SK-N-MC (cell line): ENCODE results near the gene NTNG1.

Source experiments
- DNase-seq: peaks from one replicate; pipeline ENCODE4 v3.0.0-alpha.2; 2011; ENCODE audit warnings: low read depth, low spot score
- H3K27ac ChIP-seq: fragments of 200-600 bp; sonication (generic); 2 replicates; pipeline ENCODE4 v1.5.1; 2016; ENCODE audit warnings: mixed run types
- H3K36me3 ChIP-seq: fragments of 200-600 bp; sonication (generic); 2 replicates; pipeline ENCODE4 v1.6.1; 2017; ENCODE audit warnings: antibody characterized with exemption, low read length, mixed read lengths; ENCODE audit not compliant: insufficient read depth
- H3K4me3 ChIP-seq: fragments of 200-600 bp; sonication (generic); 2 replicates; pipeline ENCODE4 v1.5.1; 2016
- H3K9ac ChIP-seq: fragments of 200-600 bp; sonication (generic); 2 replicates; pipeline ENCODE4 v1.8.0; 2017; ENCODE audit warnings: mixed run types, mixed read lengths; ENCODE audit not compliant: insufficient read length
- H3K9me3 ChIP-seq: fragments of 200-600 bp; sonication (generic); 2 replicates; pipeline ENCODE4 v1.6.1; 2017; ENCODE audit warnings: low read depth, mild to moderate bottlenecking, antibody characterized with exemption, low read length, moderate library complexity, mixed read lengths
- EZH2 ChIP-seq: fragments of 200-600 bp; sonication (generic); IDR thresholded peaks from one replicate; pipeline ENCODE4 v1.6.1; 2017; ENCODE audit warnings: antibody characterized with exemption
- FOXP2 ChIP-seq: optimal IDR thresholded peaks from 2 replicates; pipeline ENCODE3; 2011; ENCODE audit warnings: mild to moderate bottlenecking, moderate library complexity; ENCODE audit not compliant: insufficient read depth; ENCODE audit errors: extremely low read length, control extremely low read depth
- POLR2AphosphoS5 ChIP-seq: IDR thresholded peaks from 2 replicates; pipeline ENCODE4 v1.6.1; 2012; ENCODE audit warnings: mild to moderate bottlenecking, low read depth, low read length, borderline replicate concordance

Gene NTNG1

GRCh38 chr1:107363154-107363553 is 222.3 kb downstream of the NTNG1 start:
- no peak overlapping the region for H3K27ac ChIP-seq
- DNase-seq, result no peak
- TF ChIP-seq POLR2AphosphoS5 (no peak), EZH2 (no peak), FOXP2 (no peak)

DNA sequence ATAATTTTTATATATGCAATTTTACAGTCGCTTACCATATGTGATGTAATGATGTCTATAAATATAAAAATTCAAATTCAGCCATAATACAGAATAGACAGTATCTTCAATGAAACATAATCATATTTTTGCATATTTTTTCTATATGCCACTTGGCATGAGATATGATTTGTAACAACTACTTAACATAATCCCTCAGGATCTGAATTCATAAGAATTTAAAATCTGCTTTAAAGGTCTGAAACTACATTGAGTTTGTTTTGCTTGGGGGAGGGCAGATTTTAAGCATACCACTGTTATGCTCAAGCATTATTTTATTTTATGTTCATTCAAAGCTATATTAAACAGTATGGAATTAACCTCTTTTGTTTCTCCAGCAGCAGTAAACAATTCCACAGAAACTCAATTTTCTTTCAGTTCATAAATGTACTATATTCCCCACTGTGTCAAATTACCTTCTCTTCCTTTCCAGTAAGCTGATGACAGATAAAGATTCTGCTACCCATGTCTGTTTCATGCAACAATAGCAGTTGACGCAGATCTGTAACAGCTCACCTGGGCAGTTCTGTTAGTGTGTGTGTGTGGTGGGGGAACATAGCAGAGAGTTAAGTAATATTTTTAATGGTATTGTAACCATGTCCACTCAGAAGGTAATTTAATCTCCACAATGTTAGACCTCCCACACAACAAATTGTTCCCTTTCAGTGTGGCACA is 224.8 kb downstream of the NTNG1 start:
- Histone ChIP-seq H3K9ac (no peak overlapping the region), H3K27ac (no peak overlapping the region), H3K4me3 (no peak overlapping the region), H3K9me3 (no peaks in the 10 kb centered on the region), H3K36me3 (no peaks in the 10 kb centered on the region)
- TF ChIP-seq EZH2, result no peak
- TF ChIP-seq POLR2AphosphoS5, result no peak
- no peak for DNase-seq

More at GRCh38 chr1:107363154-107363553, 222.3 kb downstream of the NTNG1 start:
- Histone ChIP-seq H3K9ac (no peak overlapping the region), H3K9me3 (no peaks in the 10 kb centered on the region), H3K4me3 (no peak overlapping the region), H3K36me3 (no peaks in the 10 kb centered on the region)

DNA sequence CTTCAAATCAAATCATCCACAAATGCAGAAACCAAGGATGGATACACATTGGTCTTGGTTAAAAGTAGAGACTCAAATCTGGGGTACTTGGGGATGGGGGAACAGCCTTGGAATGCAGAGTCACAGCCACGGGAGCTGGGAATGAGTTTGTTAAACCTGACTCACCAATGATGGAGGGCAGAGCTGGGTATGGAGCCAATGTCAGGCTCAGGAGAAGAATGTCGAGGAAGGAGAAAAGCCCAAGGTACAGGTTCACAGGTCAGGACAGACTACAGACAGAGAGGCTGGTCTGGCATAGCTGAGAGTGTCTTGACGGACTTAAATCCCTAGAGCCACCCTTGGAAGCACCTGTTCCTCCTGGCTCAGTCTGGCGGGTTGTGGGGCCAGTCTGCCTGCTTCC is 237.6 kb downstream of the NTNG1 start:
- Histone ChIP-seq H3K9ac (no peak overlapping the region), H3K27ac (no peak overlapping the region), H3K9me3 (no peaks in the 10 kb centered on the region), H3K4me3 (no peak overlapping the region), H3K36me3 (no peaks in the 10 kb centered on the region)
- DNase-seq, result no peak
- TF ChIP-seq EZH2 (no peak), POLR2AphosphoS5 (no peak), FOXP2 (no peak)

- Histone ChIP-seq H3K9ac (no peak overlapping the region), H3K9me3 (no peaks in the 10 kb centered on the region)
- TF ChIP-seq POLR2AphosphoS5 (no peak), EZH2 (no peak), FOXP2 (no peak)
Measured at GRCh38 chr1:107378866-107379265, 238.0 kb downstream of the NTNG1 start.

DNA sequence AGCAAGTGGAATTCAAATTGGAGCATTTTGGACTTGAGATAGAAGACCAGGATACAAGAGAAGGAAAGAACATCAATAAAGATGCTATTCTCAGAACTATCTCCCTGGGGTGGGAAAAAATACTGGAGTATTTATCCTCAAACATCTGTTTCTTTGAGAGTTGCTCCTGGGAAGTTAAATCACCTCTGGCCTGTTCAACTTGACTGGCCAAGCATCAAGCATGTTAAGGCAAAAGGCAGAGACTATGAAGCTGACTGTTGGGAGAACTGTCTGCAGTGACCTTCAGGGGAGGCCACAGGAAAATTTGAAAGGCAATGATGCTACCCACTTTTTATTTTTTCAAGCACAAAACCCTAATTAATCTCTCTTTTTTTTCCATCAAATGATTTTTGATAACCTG is 239.0 kb downstream of the NTNG1 start:
- H3K27ac ChIP-seq, result no peak overlapping the region

More at GRCh38 chr1:107378866-107379265, 238.0 kb downstream of the NTNG1 start:
- Histone ChIP-seq H3K4me3 (no peak overlapping the region), H3K36me3 (no peaks in the 10 kb centered on the region), H3K27ac (no peak overlapping the region)
- no peak for DNase-seq

DNA sequence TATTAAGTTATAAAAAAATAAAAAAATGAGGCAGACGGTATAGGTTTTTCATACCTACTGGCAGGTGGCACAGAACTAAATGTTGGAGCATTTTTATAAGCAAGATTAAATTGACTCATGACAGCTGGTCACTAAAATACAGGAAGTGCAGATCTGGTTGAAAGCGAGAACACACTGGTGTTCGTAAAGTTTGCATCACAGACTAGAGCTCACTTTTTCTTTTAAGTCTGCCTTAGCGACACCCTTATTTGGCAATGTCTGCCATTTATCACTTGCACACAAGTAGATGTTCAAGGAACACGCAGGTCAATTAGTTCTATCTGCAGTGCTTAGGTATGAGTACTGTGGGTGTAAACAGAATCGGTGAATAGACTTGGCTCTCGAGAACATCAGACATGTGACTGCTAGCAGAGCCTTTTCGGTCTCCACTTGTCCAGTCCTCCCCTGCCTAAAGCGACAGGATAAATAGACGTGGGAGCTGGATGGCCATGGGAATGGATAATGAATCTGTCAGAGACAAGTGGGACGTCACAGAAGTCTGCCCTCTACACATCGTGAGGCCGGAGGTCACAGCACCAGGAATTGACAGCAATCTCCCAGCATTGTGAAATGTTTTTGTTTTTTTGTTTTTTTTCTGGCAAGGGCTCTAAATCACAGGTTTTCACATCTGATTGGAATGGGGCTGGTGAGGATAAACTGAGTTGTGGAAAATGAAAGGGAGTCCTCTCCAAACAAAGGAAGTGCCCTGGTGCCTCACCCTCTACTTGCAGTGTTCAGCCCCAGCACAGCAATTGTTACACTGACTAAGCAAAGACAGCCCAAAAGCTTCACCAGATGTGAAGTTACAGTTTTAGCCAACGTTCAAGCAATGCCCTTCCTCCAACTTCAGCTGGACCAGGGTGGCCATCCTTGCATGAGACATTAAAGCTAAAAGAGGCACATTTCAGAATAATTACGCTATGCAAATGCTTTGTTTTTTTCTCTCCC is 248.9 kb downstream of the NTNG1 start:
- no peak overlapping the region for H3K4me3 ChIP-seq
- no peak overlapping the region for H3K9ac ChIP-seq
- H3K27ac ChIP-seq, result no peak overlapping the region
- DNase-seq, result no peak
- H3K36me3 ChIP-seq, result no peaks in the 10 kb centered on the region
- H3K9me3 ChIP-seq, result no peaks in the 10 kb centered on the region
- TF ChIP-seq FOXP2, result no peak
- no peak for TF ChIP-seq EZH2
- no peak for TF ChIP-seq POLR2AphosphoS5

More for the DNA sequence above, 239.0 kb downstream of the NTNG1 start:
- H3K9me3 ChIP-seq, result no peaks in the 10 kb centered on the region
- H3K4me3 ChIP-seq, result no peak overlapping the region
- no peaks in the 10 kb centered on the region for H3K36me3 ChIP-seq
- TF ChIP-seq FOXP2, result no peak
- no peak for TF ChIP-seq EZH2
- no peak for TF ChIP-seq POLR2AphosphoS5
- DNase-seq, result no peak
- H3K9ac ChIP-seq, result no peak overlapping the region

GRCh38 chr1:107394301-107394700 is 253.5 kb downstream of the NTNG1 start:
- Histone ChIP-seq H3K9me3 (no peaks in the 10 kb centered on the region), H3K36me3 (peaks cover 4% of the 10 kb centered on the region; the same call in 1 of the 2 replicates), H3K9ac (no peak overlapping the region), H3K4me3 (no peak overlapping the region), H3K27ac (no peak overlapping the region)
- TF ChIP-seq EZH2, result no peak
- no peak for TF ChIP-seq FOXP2
- TF ChIP-seq POLR2AphosphoS5, result no peak
- DNase-seq, result no peak

GRCh38 chr1:107401704-107402103 is 260.9 kb downstream of the NTNG1 start:
- Histone ChIP-seq H3K27ac (no peak overlapping the region), H3K9me3 (no peaks in the 10 kb centered on the region), H3K36me3 (peaks cover 4% of the 10 kb centered on the region; the same call in 1 of the 2 replicates), H3K4me3 (no peak overlapping the region), H3K9ac (no peak overlapping the region)
- no peak for DNase-seq
- no peak for TF ChIP-seq FOXP2
- no peak for TF ChIP-seq EZH2
- no peak for TF ChIP-seq POLR2AphosphoS5

GRCh38 chr1:107404756-107405155 is 263.9 kb downstream of the NTNG1 start:
- Histone ChIP-seq H3K4me3 (no peak overlapping the region), H3K27ac (no peak overlapping the region)
- TF ChIP-seq FOXP2 (no peak), EZH2 (no peak), POLR2AphosphoS5 (no peak)

More at GRCh38 chr1:107404756-107405155, 263.9 kb downstream of the NTNG1 start:
- no peak for DNase-seq
- Histone ChIP-seq H3K9me3 (no peaks in the 10 kb centered on the region), H3K36me3 (no peaks in the 10 kb centered on the region), H3K9ac (no peak overlapping the region)
